ENCODE results near the gene TRAF1.

GRCh38 chr9:120888626-120889025, 38.0 kb downstream of the TRAF1 start:
- TF ChIP-seq, protein P1, sequence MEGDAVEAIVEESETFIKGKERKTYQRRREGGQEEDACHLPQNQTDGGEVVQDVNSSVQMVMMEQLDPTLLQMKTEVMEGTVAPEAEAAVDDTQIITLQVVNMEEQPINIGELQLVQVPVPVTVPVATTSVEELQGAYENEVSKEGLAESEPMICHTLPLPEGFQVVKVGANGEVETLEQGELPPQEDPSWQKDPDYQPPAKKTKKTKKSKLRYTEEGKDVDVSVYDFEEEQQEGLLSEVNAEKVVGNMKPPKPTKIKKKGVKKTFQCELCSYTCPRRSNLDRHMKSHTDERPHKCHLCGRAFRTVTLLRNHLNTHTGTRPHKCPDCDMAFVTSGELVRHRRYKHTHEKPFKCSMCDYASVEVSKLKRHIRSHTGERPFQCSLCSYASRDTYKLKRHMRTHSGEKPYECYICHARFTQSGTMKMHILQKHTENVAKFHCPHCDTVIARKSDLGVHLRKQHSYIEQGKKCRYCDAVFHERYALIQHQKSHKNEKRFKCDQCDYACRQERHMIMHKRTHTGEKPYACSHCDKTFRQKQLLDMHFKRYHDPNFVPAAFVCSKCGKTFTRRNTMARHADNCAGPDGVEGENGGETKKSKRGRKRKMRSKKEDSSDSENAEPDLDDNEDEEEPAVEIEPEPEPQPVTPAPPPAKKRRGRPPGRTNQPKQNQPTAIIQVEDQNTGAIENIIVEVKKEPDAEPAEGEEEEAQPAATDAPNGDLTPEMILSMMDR (IDR thresholded peaks at IDR 0.05): no peak
- TF ChIP-seq POLR2A (IDR thresholded peaks at IDR 0.05): no peak

Measured in testis (tissue), 2 donors.